ENCODE data around the gene CFAP221. TPM values are rescaled to one million over a fixed set of nuclear protein-coding genes. Genes with fewer than 3 reads are reported as not detected.

Gene CFAP221
- polyA plus RNA-seq, 5 donors = 12.2 to 18.1 (median 13.4) TPM

- DNase-seq = peak; percentile 58 to 60
Observed at GRCh38 chr2:119641562-119642258, 97.5 kb downstream of the CFAP221 start.

- no peak for DNase-seq
Observed at GRCh38 chr2:119644186-119644585, 99.9 kb downstream of the CFAP221 start.

- DNase-seq = no peak
Observed at GRCh38 chr2:119645173-119645855, 101.1 kb downstream of the CFAP221 start.

- no peak for DNase-seq
Observed at GRCh38 chr2:119646149-119646548, 101.9 kb downstream of the CFAP221 start.

- DNase-seq = no peak
Observed at GRCh38 chr2:119647440-119648169, 103.4 kb downstream of the CFAP221 start.

GRCh38 chr2:119649364-119649917 is 105.2 kb downstream of the CFAP221 start:
- no peak for DNase-seq

GRCh38 chr2:119650206-119650605 is 106.0 kb downstream of the CFAP221 start:
- no peak for DNase-seq

GRCh38 chr2:119650846-119651370 is 106.7 kb downstream of the CFAP221 start:
- no peak for DNase-seq

- DNase-seq = no peak
Observed at GRCh38 chr2:119657466-119658145, 113.4 kb downstream of the CFAP221 start.

GRCh38 chr2:119659601-119660342 is 115.5 kb downstream of the CFAP221 start:
- DNase-seq = no peak

GRCh38 chr2:119660343-119660658 is 116.1 kb downstream of the CFAP221 start:
- no peak for DNase-seq

GRCh38 chr2:119662297-119662696 is 118.0 kb downstream of the CFAP221 start:
- no peak for DNase-seq

- DNase-seq = no peak
Observed at GRCh38 chr2:119668546-119668945, 124.3 kb downstream of the CFAP221 start.

GRCh38 chr2:119671016-119671415 is 126.8 kb downstream of the CFAP221 start:
- no peak for DNase-seq

GRCh38 chr2:119671752-119672151 is 127.5 kb downstream of the CFAP221 start:
- DNase-seq = no peak

GRCh38 chr2:119672161-119672862 is 128.1 kb downstream of the CFAP221 start:
- no peak for DNase-seq

- DNase-seq = no peak
Observed at GRCh38 chr2:119673796-119674195, 129.5 kb downstream of the CFAP221 start.

- DNase-seq = no peak
Observed at GRCh38 chr2:119674711-119675500, 130.7 kb downstream of the CFAP221 start.

GRCh38 chr2:119678021-119678656 is 133.9 kb downstream of the CFAP221 start:
- no peak for DNase-seq

Data from right lung (tissue), 5 donors.